ENCODE data around the gene TMC3. TPM values are rescaled to one million over a fixed set of nuclear protein-coding genes. Genes with fewer than 3 reads are reported as not detected.

Gene TMC3
- total RNA-seq, 1 experiment from 2014 or later, result not detected

DNA sequence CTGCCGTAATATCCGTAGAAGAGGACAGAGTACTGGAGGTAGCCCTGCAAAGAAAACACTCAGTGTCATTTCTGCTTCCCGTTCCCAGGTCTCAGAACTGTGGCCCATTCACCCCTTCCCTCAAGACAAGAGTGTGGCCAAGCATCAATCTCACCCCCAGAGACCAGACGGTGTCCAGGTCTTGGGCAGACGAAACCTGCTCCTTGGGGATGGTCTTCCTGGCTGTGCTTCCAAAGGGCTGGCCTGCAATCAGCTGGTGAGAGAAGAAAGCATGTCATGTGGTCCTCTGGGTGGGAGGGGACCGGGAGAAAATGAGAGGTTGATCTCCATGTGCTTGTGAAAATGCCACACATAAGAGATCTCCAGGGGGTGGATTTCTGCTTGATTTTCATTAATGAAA lies 15.8 kb downstream of the TMC3 start:
- DNase-seq, result no peak
- Histone ChIP-seq H3K27ac (no peak overlapping the region), H3K79me2 (ENCODE audit: low read depth) (no peaks in the 10 kb centered on the region), H3K4me2 (no peak overlapping the region), H3K27me3 (ENCODE audit: insufficient read depth, low read depth) (peaks cover 28% of the 10 kb centered on the region), H3K4me1 (replicated peaks; ENCODE audit: insufficient read depth) (no peaks in the 10 kb centered on the region), H3K9me3 (ENCODE audit: insufficient read depth, low read depth) (no peaks in the 10 kb centered on the region), H3F3A (ENCODE audit: insufficient read depth, low read depth) (no peaks in the 10 kb centered on the region), H3K36me3 (ENCODE audit: low read depth) (no peaks in the 10 kb centered on the region), H3K4me3 (no peak overlapping the region), H3K9me2 (ENCODE audit: insufficient read depth) (no peaks in the 10 kb centered on the region), H2AFZ (no peak overlapping the region), H4K20me1 (ENCODE audit: insufficient read depth) (no peaks in the 10 kb centered on the region)
- intact Hi-C loops (cut with micrococcal nuclease; ENCODE audit: unreplicated experiment), result no loop called here
- ChIA-PET POLR2A (ENCODE audit: unreplicated experiment) (no interaction called here), CTCF (no interaction called here)
- no TSS peak for BruUV-seq (replicated peaks)
- TF ChIP-seq EZH2 (IDR thresholded peaks at IDR 0.05; ENCODE audit: low read depth) (no peak), CTCF (conservative IDR thresholded peaks at IDR 0.05) (no peak)

DNA sequence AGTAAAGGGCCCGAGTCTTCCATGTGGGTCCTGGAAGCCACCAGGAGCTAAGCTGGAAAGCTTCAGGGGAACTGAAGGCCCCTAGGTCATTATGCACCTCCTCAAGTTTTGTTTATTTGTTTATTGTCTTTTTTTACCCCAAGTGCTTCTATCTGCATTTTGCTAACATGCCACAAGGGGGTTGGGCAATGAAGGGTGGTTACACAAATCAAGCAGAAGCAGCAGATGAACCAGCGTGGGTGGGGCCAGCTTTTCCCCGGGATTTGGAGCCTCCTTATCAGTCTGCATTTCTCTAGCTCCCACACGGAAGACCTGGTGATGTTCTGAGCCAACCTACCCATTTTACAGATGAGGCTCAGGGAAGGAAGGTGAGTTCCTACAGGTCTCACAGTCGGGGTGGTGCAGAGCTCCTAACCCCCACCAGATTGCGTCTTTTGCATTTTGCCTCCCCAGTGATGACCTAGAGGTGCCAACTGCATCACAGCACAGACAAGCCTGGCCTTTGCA lies 16.8 kb downstream of the TMC3 start:
- intact Hi-C loops (cut with micrococcal nuclease; ENCODE audit: unreplicated experiment), result no loop called here
- peaks cover 28% of the 10 kb centered on the region for H3K27me3 ChIP-seq (ENCODE audit: insufficient read depth, low read depth)
- no peaks in the 10 kb centered on the region for H4K20me1 ChIP-seq (ENCODE audit: insufficient read depth)
- DNase-seq, result no peak
- no peak overlapping the region for H3K4me2 ChIP-seq
- no peak overlapping the region for H2AFZ ChIP-seq
- no peak overlapping the region for H3K4me3 ChIP-seq
- no peaks in the 10 kb centered on the region for H3K79me2 ChIP-seq (ENCODE audit: low read depth)
- POLR2A ChIA-PET (ENCODE audit: unreplicated experiment), result no interaction called here
- H3K27ac ChIP-seq, result no peak overlapping the region
- no TSS peak for BruUV-seq (replicated peaks)
- CTCF ChIA-PET, result no interaction called here
- no peaks in the 10 kb centered on the region for H3F3A ChIP-seq (ENCODE audit: insufficient read depth, low read depth)
- H3K4me1 ChIP-seq (replicated peaks; ENCODE audit: insufficient read depth), result no peaks in the 10 kb centered on the region
- H3K36me3 ChIP-seq (ENCODE audit: low read depth), result no peaks in the 10 kb centered on the region
- no peak for TF ChIP-seq EZH2 (IDR thresholded peaks at IDR 0.05; ENCODE audit: low read depth)
- no peak for TF ChIP-seq CTCF (conservative IDR thresholded peaks at IDR 0.05)
- H3K9me2 ChIP-seq (ENCODE audit: insufficient read depth), result no peaks in the 10 kb centered on the region
- no peaks in the 10 kb centered on the region for H3K9me3 ChIP-seq (ENCODE audit: insufficient read depth, low read depth)

DNA sequence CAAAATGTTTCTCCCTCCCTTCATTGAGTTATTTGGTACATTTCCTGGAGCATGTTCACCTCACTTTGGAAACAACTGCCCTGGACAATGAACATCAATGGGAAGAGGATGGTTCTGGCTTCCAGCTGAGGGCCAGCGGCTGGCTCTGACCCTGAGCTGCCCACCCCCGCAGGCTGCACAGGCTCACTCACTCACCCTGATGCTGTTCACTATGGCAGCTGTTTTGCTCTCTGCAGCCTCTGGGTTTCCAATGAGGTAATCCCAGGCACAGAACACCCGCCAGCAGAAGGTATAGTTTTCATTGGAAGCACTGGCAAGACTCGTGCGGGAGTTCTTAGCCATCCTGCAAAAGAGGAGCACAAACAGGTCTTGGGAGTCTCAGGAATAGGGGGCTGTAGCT lies 17.8 kb downstream of the TMC3 start:
- ChIA-PET CTCF (no interaction called here), POLR2A (ENCODE audit: unreplicated experiment) (no interaction called here)
- Histone ChIP-seq H3K36me3 (ENCODE audit: low read depth) (no peaks in the 10 kb centered on the region), H3K4me2 (no peak overlapping the region), H3K79me2 (ENCODE audit: low read depth) (no peaks in the 10 kb centered on the region), H3K27ac (no peak overlapping the region), H3K9me3 (ENCODE audit: insufficient read depth, low read depth) (no peaks in the 10 kb centered on the region), H2AFZ (no peak overlapping the region), H4K20me1 (ENCODE audit: insufficient read depth) (no peaks in the 10 kb centered on the region), H3K4me1 (replicated peaks; ENCODE audit: insufficient read depth) (no peaks in the 10 kb centered on the region), H3K4me3 (no peak overlapping the region), H3F3A (ENCODE audit: insufficient read depth, low read depth) (no peaks in the 10 kb centered on the region), H3K9me2 (ENCODE audit: insufficient read depth) (no peaks in the 10 kb centered on the region), H3K27me3 (ENCODE audit: insufficient read depth, low read depth) (peaks cover 25% of the 10 kb centered on the region)
- TF ChIP-seq CTCF (conservative IDR thresholded peaks at IDR 0.05), result no peak
- TF ChIP-seq EZH2 (IDR thresholded peaks at IDR 0.05; ENCODE audit: low read depth), result no peak
- no peak for DNase-seq
- no TSS peak for BruUV-seq (replicated peaks)
- intact Hi-C loops (cut with micrococcal nuclease; ENCODE audit: unreplicated experiment), result no loop called here
